G401.6 (cell line): ENCODE data around the gene DGKH.
"Not testable (repeated sequence)": the region's sequence is repeated elsewhere in the genome, so short reads cannot be mapped to it uniquely, and the experiment has no call there.

Experiments
- FAIRE-seq: peaks from 2 replicates; lab custom pipeline; 2012; peaks lifted over from hg19 to GRCh38; lab: Jason Lieb, UNC

DGKH gene

DNA sequence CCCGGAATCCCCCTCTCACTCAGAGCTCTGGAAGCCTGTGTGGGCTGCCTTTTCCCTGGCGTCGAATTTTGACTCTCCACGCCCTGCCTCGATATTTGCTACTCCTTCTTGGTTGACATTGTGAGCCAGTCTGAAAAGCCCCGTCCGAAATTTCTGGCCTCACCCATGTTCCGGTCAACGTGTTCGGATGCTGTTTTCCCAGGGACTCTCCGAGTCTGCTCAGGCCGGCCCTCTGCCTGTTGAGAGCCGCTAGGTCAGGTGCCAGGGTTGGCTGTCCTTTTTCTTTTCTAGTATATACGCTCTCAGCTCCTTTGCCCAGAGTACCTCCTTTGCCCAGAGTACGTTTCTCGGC, 6.8 kb upstream of the DGKH start:
- FAIRE-seq = peak; percentile 39

DNA sequence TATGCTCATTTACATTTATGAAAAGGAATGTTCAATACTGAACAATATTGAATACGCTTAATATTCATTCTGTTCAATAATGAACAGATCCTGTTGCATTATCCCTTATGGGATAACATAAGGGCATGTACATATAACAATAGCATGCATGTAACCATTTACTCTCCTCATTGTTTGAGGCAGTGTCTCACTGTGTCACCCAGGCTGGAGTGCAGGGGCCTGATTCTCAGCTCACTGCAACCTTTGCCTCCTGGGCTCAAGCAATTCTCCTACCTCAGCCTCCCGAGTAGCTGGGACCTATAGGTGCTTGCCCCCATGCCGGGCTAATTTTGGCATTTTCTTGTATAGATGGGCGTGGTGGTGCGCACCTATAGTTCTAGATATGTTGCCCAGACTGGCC, 4.8 kb upstream of the DGKH start:
- FAIRE-seq = no peak

DNA sequence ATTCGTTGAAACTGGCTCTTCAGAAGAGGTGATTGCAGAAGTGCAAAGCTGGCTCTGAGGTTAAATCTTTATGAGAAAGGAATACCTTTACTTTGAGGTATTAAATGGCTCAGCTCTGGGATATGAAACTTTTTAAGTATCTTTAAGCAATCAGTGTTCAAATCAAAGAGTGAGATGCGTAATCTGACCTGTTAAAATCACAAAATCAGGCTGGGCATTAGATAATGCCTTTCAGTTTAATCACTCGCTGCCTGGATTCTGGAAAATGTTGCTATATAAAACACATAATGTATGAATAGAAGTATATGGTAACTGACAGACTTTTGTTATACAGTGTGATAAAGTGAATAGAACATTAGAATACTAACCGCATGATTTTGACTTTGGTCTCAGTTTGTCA, 2.0 kb upstream of the DGKH start:
- FAIRE-seq = no peak

DNA sequence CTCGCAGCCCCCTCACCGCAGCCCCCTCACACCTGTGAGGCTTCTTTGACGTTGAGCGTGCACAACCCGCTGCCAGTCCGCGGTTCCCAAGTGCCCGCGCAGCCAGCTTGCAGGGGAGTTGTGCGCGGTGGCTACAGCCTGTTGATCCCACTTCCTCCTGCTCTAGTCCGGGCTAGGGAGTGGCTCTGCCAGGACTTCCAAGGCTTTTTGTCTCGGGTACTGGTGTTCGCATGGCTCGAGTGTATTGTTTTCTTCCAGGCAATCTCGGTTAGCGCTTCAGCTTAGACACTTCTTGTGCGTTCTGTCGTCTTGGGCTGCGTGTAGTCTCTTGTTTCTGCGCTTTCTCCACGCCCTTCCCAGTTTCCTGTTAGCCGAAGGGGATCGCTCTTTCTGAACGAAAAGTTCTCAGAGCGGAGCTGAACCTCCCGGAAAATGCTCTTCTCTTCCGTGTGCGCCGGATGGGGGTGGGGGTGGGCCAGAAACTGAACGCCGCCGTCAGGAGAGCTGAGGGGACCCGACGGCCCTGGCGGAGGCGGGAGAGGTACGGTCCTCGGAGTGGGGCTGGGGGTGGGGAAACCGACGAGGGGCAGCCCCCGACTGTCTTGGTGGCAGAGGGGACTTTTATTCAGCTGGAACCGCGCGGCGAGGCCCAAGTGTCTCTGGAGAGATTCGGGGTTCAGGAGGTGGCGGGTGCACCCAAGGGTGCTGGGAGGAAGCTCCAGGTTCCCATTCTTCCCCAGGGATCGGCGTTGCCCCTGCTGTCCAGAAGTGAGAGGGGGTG, 697 bp upstream of the DGKH start:
- FAIRE-seq = no peak

DNA sequence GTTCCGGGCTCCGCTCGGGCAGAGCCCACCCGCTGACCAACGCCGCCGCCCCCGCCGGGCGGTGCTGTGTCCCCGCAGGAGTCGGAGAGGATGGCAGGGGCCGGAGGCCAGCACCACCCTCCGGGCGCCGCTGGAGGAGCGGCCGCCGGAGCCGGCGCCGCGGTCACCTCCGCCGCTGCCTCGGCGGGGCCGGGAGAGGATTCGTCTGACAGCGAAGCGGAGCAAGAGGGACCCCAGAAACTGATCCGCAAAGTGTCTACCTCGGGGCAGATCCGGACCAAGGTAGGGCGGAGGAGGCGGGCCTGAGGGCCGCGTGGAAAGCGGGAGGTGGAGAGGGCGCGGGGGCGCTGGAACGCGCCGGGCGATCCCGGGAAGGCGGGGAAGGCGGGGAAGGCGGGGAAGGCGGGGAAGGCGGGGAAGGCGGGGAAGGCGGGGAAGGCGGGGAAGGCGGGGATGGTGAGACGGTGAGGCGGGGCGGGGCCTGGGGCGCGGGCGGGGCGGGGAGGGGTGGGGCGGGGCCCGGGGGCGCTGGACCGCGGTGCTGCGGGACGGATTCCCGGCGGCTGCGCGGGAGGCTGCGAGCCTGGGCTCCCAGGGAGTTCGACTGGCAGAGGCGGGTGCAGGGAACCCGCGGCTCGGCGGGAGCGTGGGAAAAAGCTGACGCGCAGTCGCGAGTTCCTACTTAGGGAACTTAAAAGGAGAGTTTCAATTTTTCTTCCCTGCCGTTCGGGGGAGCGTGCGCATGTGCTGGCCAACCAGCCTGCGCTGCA, 421 bp downstream of the DGKH start:
- no peak for FAIRE-seq

DNA sequence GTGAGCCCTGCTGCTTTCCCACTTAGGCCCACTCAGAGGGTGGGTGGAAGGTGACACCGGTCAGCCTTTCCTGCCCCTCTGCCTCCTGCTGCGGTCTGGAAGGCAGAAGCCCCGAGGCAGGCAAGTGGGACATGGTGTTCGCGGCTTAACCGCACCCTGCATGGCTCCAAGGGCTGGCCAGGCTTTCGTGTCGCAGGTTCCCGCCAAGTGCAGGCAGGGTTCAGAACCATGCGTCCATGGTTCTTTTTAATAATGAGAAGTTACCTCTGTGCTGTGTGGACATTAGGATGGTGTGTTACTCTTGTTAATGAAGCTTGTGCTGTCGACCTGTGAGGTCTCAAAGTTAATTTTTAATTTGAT, 986 bp downstream of the DGKH start:
- no peak for FAIRE-seq

DNA sequence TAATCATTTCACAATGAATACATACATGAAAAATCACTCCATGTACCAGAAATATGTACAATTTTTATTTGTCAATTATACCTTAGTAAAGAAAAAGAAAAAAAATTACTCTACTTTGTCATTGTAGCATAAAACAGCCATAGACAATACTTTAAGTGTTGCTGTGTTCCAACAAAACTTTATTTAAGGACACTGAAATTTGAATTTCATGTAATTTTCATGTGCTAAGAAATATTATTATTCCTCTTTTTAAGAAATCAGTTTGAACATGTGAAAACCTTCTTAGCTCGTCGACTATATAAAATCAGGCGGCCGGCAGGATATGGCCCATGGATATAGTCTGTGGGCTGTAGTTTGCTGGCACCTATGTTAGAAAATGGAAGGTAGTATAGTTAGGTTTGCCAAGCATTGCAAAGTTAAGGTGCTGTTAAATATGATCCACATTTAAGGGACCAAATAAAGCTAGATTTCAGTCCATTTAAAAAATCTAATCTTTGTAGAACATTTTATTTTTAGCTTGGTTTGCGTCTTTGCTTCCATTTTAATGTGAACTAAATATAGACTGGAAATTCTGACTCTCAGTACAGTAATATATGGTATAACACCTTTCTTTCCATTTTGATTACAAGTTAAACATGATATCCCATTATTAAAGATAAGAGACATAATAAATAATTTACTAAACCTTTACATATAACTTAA, 6.5 kb downstream of the DGKH start:
- FAIRE-seq = peak; percentile 59

DNA sequence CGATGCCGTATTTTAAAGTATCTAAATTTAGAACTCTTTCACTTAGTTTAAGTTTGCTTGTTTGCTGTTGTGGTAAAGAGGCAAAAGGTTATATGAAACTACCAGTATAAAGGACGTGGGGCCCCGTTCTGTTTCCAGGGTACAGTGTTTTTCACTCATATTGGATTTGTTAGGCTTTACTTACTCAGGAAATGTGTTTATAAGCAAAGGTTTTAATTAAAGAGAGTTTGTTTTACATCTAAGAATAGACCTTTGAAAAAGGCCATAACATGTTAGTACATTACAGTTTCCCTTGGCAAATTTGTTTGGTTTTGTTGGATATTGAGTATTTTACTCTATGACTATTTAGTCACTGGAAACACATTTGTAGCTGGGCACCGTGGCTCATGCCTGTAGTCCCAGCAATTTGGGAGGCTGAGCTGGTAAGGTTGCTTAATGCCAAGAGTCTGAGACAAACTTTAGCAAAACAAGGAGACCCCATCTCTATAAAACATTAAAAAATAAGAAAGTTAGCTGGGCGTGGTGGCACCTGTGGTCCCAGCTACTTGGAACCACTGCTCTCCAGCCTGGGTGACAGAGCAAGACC, 7.1 kb downstream of the DGKH start:
- FAIRE-seq = no peak

DNA sequence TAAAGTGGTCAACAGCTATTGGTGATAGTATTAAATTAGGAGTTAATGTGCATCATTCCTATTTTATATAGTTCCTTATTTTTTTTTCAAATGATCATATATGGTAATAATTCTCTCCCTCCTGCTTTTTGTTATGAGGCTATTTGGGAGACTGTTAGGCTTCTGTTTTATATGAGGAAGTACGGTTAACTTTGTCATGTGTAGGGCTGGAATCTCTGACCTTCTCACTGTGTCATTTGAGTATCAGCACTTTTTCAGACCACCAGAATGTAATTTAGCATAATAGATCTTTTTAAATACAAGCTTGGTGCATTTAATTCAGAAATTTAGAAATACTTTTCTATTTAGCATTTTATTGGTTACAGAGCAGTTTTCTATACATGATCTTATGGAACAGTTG, 7.7 kb downstream of the DGKH start:
- FAIRE-seq = no peak

DNA sequence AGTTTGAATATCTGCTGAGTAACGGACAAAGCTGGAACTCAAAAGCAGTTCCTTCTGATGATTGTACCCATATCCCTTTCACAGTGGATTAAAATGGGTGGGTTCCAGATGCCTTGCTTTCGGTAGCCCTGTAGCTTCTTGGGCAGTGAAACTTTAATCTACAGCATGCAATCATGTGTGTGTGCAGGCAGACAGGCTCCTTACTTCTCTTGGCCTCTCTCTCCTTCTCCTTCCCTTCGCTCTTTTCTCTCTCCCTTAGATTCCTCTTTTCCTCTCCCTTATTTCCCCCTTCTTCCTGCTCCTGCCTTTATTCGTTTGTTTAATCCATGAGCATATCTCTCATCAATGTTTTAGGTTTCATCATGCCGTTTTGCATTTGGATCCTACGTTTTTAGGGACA, 8.1 kb downstream of the DGKH start:
- no peak for FAIRE-seq

DNA sequence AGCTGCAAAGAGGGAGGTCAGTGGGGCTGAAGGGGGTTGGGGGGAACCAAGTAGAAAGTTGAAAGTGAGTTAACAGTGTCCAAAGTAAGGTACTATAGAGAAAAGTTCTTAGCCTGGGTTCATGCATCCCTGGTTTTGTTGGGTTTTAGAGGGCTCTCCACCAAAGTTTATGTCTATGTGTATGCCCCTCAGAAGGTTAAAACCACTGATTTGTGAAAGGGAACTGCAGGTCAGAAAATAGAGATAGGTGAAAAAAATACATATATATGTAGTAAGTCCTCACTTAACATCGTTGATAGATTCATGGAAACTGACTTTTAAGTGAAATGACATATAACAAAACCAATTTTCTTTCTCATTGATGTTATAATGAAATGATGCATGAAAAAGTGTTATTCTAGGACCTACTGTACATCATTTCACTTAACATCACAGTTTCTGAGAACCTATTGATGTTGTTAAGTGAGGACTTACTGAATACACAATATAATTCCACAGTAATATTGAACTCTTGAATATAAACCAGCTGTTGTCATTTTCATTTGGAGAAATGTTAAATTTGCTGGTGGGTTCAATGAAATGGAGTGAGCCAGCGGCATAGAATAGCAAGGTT, 9.6 kb downstream of the DGKH start:
- FAIRE-seq = peak; percentile 25

DNA sequence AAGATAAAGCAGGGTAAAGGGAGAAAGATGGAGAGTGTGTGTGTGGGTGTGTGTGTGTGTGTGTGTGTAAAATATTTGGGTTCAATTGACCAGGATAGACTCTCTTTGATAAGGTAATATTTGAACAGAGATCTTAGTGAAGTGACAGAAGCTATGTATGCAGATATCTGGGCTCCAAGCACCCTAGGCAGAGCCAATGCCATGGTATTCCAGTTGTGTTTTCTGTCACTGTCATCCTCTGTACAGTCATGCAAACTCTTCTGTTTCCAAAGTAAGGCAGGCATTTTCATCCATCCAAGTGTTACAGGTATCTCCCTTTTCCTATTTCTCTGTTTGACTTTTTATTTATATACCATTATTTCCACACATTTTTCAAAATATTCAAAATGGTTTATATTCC, 13.5 kb downstream of the DGKH start:
- FAIRE-seq = no peak

DNA sequence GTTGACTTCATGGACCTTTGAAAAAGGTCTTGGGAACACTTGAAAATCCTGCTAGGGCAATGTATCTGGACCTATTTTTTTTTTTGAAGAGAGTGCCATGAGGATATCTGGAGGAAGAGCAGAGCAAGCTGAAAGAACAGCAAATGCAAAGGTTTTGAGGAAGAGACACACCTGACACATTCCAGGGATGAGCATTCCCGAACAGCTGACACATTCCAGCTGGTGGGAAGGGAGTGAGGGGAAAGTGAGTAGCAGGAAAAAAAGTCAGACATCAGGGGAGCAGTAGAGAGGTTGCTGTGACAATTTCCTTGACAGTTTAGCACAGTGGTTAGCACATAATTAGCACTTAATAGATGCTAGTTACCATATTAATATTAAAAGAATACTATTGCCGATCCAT, 14.7 kb downstream of the DGKH start:
- no peak for FAIRE-seq

DNA sequence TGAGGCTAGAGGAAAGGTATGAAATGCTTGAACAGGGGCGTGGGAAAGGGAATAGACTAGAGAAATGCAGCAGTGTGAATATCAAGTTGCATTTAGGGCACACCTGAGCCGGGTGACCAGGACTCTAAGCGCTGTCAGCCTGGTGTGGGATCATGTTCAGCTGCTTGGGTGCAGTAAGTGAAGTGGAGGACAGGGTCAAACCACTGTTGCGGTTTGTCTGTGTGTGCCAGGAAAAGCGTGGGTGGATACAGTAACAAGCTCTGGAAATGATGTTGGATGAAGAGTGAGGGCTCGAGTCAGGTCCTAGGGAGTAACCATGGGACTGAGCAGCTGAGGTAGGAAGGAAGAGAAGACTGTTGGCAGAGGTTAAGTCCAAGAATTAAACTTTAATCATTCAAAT, 15.8 kb downstream of the DGKH start:
- FAIRE-seq = no peak

DNA sequence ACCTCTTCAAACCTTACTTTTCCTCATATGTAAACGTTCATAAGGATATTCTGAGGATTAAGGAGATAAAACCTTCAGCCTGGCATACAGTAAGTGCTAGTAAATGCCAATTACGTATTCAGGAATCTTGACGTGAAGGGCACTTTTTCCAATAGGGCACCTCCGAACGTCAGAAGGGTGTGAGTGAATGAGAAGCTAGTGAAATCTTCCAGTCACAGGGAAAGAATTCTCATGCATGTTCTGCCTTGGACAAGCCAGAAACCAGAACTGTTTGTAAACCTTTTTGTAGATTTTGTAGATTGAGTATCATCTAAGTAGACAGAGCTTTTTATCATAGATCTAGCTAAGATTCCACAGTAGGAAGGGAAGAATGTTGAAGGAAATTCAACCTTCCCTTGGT, 16.5 kb downstream of the DGKH start:
- FAIRE-seq = no peak

DNA sequence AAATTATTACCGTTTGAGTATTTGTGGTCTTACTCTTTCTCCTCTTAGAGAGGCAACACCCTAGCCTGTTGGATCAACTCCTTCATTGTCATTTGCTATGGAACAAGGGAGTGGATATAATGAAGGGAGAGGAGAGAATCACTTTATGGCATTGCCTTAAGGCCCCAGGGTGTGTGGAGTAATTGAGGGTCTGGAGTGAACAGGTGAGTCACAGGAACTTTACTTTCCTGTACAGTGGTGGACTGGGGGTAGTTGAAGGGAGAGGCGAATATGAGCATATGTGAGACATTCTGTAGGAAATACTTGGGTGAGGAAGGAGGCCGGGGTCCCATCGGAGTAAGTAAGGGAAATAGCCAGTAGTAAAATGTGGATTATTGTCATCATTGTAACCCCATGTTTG, 17.0 kb downstream of the DGKH start:
- FAIRE-seq = no peak

DNA sequence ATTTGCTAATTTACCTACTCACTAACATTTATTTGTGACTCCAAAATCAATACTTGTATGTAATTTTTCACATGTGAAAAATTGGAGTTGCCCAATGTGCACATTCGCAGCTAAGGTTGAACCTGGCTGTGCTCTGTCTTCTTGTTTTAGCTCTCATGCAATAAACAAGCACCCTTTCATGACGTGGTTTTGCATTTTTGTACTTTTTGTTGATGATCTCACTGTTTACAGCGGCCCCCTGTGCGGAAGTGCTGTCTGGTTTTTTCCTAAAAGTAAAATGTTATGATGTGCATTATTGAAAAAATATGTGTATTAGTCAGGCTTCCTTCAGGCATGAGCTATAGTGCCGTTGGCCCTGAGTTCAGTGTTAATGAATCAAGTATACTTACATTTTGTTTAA, 18.1 kb downstream of the DGKH start:
- FAIRE-seq = no peak

DNA sequence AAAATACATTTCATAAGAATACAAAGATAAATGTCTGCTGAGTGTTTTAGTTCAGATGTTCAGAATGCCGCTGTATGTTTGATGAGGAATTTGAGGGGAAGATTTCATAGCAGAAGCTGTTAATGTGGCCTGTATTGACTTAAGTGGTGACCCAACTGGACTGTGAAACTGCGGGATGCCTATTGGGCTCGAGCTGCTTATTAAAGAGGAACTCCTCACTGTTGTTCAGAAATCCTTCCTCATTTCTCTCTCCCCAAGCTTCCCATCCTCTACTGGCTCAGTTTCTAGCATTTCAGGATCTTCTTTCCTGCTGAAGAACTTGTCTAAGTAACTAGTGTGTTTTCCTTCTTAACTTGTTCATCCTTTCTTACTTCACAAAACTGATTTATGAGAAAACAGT, 20.4 kb downstream of the DGKH start:
- no peak for FAIRE-seq

DNA sequence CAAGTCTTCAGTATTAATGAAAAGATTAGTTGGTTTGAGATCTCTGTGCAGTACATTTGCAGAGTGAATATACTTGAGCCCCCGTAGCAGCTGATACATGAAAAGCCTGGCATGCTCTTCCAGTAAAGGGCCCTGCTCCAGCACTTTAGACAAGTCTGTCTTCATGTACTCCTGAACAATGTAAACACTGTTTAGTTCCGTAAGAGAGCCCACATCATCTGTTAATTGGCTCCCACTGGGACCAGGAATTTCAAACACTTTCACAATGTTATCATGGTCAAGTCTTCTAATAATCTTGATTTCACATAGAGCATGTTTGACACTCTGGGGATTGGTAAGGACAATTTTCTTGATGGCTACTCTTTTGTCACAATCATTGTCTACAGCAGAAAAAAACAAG, 22.2 kb downstream of the DGKH start:
- FAIRE-seq = not testable (repeated sequence)

DNA sequence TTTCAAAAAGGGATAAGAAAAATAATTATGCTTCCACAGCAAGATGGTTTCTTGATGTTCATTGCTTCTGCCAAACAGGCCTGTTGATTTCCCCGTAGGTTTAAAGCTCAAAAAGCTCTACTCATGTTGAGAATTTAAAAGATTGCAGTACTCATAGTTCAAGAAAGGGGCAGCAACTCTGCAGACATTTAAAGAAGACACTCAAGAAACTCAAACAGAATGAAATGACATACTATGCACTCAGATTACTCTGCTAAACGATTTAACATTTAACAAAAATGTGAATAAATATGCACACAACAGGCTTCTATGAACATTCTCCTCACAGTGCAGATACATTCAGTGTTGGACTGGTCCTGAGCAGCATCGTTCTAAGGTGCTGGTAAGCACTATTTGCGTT, 22.7 kb downstream of the DGKH start:
- FAIRE-seq = not testable (repeated sequence)

DNA sequence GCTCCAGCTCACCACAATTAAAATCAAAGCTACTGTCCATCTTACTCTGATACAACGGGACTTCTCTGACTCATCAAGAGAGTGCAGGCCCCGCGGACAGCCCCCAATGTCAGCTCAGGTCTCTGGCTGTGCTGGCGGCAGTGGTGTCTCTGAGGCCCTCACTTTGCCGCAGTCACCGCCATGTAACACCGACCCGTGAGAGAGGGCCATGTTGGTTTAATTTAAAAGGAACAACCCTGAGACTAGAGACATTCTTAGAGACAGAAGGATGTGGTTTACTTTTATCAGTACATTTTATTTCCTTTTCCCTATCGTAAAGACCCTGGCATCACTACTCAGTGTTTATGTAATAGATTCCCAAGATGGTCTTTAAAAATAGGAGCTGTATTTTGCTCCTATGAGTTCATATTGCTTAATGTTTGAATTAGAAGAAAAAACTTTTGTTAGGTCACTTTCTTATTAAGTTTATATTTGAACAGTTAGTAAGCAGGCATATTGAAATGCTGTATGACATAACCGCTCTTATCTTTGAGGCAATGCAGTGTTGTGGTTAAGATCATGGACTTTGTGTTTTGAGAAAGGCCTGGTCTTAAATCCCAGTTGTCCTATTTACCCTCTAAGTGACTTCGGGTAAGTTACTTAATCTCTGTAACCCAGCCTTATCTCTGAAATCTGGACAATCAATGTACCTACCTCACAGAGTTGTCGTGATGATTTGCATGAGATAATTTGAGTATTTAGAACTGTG, 23.4 kb downstream of the DGKH start:
- FAIRE-seq = no peak

DNA sequence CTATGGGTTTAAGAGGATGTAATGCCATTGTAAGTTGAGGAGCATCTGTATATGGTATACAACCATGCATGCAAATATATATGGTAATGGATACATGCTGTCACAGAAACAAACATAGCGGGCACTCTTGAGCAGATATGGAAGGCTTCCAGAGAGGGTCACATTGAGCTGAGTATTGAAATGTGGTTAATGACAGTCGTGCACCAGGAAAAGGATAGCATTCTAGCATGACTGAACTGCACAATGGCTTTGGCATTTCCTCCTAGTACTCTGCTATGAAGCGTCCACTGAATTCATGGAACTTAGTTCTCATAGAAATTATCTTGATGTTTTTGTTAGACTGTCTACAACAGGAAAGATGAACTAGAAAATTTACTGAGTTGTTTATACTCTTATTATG, 25.2 kb downstream of the DGKH start:
- no peak for FAIRE-seq
